ENCODE data around the gene STAT4. TPM values are rescaled to one million over a fixed set of nuclear protein-coding genes. Genes with fewer than 3 reads are reported as not detected.

The STAT4 gene
- total RNA-seq, 1 donor from 2014 or later = 8.0 TPM

GRCh38 chr2:191125646-191126045 lies 25.1 kb downstream of the STAT4 start:
- ATAC-seq (no peak), DNase-seq (no peak)
- intact Hi-C loops (cut with DNase I) = no loop called here
- Histone ChIP-seq H3K36me3 (no peaks in the 10 kb centered on the region), H3K4me1 (no peaks in the 10 kb centered on the region), H3K4me3 (no peak overlapping the region), H3K27ac (no peak overlapping the region), H3K9me3 (no peaks in the 10 kb centered on the region), H3K27me3 (no peaks in the 10 kb centered on the region)
- TF ChIP-seq, protein P1, sequence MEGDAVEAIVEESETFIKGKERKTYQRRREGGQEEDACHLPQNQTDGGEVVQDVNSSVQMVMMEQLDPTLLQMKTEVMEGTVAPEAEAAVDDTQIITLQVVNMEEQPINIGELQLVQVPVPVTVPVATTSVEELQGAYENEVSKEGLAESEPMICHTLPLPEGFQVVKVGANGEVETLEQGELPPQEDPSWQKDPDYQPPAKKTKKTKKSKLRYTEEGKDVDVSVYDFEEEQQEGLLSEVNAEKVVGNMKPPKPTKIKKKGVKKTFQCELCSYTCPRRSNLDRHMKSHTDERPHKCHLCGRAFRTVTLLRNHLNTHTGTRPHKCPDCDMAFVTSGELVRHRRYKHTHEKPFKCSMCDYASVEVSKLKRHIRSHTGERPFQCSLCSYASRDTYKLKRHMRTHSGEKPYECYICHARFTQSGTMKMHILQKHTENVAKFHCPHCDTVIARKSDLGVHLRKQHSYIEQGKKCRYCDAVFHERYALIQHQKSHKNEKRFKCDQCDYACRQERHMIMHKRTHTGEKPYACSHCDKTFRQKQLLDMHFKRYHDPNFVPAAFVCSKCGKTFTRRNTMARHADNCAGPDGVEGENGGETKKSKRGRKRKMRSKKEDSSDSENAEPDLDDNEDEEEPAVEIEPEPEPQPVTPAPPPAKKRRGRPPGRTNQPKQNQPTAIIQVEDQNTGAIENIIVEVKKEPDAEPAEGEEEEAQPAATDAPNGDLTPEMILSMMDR (IDR thresholded peaks at IDR 0.05) = no peak

GRCh38 chr2:191122638-191123294 lies 28.0 kb downstream of the STAT4 start:
- no peak for DNase-seq
- no peaks in the 10 kb centered on the region for H3K36me3 ChIP-seq
- no peaks in the 10 kb centered on the region for H3K27me3 ChIP-seq
- TF ChIP-seq, protein P1 (IDR thresholded peaks at IDR 0.05) = no peak
- no peaks in the 10 kb centered on the region for H3K9me3 ChIP-seq
- ATAC-seq = no peak
- no peak overlapping the region for H3K27ac ChIP-seq
- H3K4me1 ChIP-seq = no peaks in the 10 kb centered on the region
- H3K4me3 ChIP-seq = no peak overlapping the region
- intact Hi-C loops (cut with DNase I) = no loop called here

GRCh38 chr2:191117341-191117740 lies 33.5 kb downstream of the STAT4 start:
- Histone ChIP-seq H3K4me1 (no peaks in the 10 kb centered on the region), H3K4me3 (no peak overlapping the region), H3K27ac (no peak overlapping the region), H3K9me3 (no peaks in the 10 kb centered on the region), H3K36me3 (no peaks in the 10 kb centered on the region), H3K27me3 (no peaks in the 10 kb centered on the region)
- DNase-seq = no peak
- TF ChIP-seq, protein P1 (IDR thresholded peaks at IDR 0.05) = no peak
- intact Hi-C loops (cut with DNase I) = no loop called here
- ATAC-seq = no peak

GRCh38 chr2:191115804-191116203 lies 35.0 kb downstream of the STAT4 start:
- Histone ChIP-seq H3K36me3 (no peaks in the 10 kb centered on the region), H3K27ac (no peak overlapping the region), H3K27me3 (no peaks in the 10 kb centered on the region), H3K9me3 (no peaks in the 10 kb centered on the region), H3K4me3 (no peak overlapping the region), H3K4me1 (no peaks in the 10 kb centered on the region)
- TF ChIP-seq, protein P1 (IDR thresholded peaks at IDR 0.05) = no peak
- DNase-seq = no peak
- intact Hi-C loops (cut with DNase I) = no loop called here
- ATAC-seq = no peak

DNA sequence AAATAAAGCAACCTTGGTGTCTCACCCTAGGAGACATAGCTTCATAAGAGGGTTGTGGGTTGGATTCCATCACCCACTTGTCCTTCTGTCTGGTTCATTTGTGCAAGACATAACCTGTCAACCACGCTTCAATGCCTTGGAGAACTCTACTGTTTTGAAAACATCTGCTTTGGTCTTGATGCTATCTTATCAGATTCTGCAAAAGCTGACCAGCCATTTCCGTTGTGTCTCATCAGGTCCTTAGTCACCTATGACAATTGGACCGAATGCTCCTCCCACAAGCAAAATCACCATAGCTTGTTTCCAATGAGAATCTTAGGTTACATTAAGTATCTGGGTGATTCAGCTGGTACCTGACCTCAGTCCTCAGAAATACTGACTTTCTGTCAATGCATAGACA lies 35.4 kb downstream of the STAT4 start:
- Histone ChIP-seq H3K27me3 (no peaks in the 10 kb centered on the region), H3K4me3 (no peak overlapping the region), H3K36me3 (no peaks in the 10 kb centered on the region), H3K9me3 (no peaks in the 10 kb centered on the region), H3K27ac (no peak overlapping the region), H3K4me1 (no peaks in the 10 kb centered on the region)
- TF ChIP-seq, protein P1 (IDR thresholded peaks at IDR 0.05) = no peak
- intact Hi-C loops (cut with DNase I) = no loop called here
- ATAC-seq (no peak), DNase-seq (no peak)
